Mesothelial cell of epicardium (in vitro differentiated cells): Measurements from ENCODE around the gene MYH3. TPM values are rescaled to one million over a fixed set of nuclear protein-coding genes. Genes with fewer than 3 reads are reported as not detected.
A peak's percentile ranks its signal among the peaks of the same experiment; 100 is the strongest.

Source experiments
- DNase-seq, 2 experiments: peaks; one replicate each; pipeline ENCODE4 v3.0.0; 2021; ENCODE audit warnings: low spot score in 2 of 2; ENCODE audit not compliant: unreplicated experiment in 2 of 2
- H3K27ac Mint-ChIP-seq: 2 replicates; pipeline ENCODE4 v1.8.0; 2021; ENCODE audit warnings: mixed read lengths
- H3K27me3 Mint-ChIP-seq: 2 replicates; pipeline ENCODE4 v1.8.0; 2021; ENCODE audit warnings: low read depth, mixed read lengths
- H3K36me3 Mint-ChIP-seq: 2 replicates; pipeline ENCODE4 v1.8.0; 2021; ENCODE audit warnings: mixed read lengths
- H3K4me1 Mint-ChIP-seq: 2 replicates; pipeline ENCODE4 v1.8.0; 2021; ENCODE audit warnings: mixed read lengths
- H3K4me3 Mint-ChIP-seq: 2 replicates; pipeline ENCODE4 v1.8.0; 2021; ENCODE audit warnings: mild to moderate bottlenecking, moderate library complexity, mixed read lengths
- H3K9me3 Mint-ChIP-seq: 2 replicates; pipeline ENCODE4 v1.8.0; 2021; ENCODE audit warnings: mixed read lengths
- CTCF ChIP-seq: fragments of 200-600 bp; sonication (generic); IDR thresholded peaks from one replicate; pipeline ENCODE4 v1.5.0; 2021; ENCODE audit warnings: antibody characterized with exemption; ENCODE audit not compliant: unreplicated experiment
- total RNA-seq: library from RNA; stranded (reverse); gene quantifications from 3 replicates; pipeline ENCODE4 v1.2.1, GENCODE V29; 2021

MYH3 gene
- total RNA-seq, 1 donor from 2014 or later, result 3.7 TPM

DNA sequence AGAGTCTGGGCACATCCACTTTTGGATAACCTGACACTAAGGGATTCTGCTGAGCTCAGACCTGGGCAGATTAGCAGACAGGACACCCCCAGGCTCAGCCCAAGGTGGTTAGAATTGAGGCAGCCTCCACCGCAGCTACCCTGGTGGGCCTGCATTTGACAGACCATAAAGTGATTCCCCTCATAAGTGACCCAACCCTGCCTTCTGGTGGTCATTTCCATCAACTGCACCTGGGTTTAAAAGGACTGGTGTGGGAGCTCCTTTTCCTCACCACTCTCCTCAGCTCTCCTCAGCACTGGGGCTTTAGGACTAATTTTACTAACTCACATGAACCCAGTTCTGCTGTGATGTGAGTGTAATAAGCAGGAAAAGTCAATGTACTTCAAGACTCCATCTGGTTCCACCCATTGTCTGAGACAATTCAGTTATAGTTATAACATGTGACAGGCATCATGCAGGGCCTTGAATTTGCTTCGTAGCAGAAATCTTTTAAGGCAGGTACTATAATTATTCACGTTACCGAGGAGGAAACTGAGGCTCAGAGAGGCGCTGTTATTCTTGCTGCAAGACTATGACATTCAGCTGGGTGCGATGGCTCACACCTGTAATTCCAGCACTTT is 42.5 kb downstream of the MYH3 start:
- Mint-ChIP-seq H3K27me3 (no peaks in the 10 kb centered on the region), H3K4me1 (peaks cover 14% of the 10 kb centered on the region), H3K27ac (no peak overlapping the region), H3K4me3 (no peak overlapping the region), H3K36me3 (no peaks in the 10 kb centered on the region), H3K9me3 (peaks cover 4% of the 10 kb centered on the region)
- peak; percentile 84 for TF ChIP-seq CTCF
- DNase-seq, result peak in 1 of 2 experiments; percentile 69

DNA sequence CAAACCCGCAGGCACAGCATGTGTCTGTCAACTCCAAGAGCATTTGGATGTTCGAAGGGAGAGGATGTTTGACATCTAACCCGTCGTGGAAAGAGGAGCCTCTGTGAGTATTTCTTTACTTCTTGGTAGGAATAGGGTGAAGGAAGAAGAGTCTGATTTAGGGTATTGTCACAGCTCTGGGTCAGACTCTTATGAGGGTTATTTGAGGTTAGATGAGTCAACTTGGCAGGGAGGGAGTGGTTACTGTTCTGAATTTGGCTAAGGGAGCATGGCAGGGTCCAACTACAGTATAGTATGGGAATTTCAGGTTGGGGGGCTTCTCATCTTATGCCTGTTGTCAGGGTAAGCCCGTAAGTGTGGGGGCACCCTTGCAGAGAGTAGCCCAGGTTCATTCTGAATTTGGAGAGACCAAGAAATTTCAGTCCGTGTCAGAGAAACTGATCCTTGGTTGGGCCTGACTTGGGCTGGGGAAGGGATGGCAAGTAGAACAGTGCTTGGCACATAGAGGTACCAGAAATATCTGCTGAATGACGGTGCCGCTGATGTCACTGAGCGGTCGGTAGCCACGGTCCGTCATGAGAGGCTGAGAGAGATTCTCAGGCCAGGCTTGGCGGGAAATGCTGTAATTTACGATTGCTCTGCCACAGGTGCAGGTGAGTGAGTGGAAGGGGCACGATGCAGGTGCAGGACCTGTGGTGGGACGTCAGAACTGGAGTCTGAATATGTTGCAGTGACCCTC is 43.2 kb downstream of the MYH3 start:
- peaks cover 4% of the 10 kb centered on the region for H3K9me3 Mint-ChIP-seq
- no peak overlapping the region for H3K4me3 Mint-ChIP-seq
- no peak for TF ChIP-seq CTCF
- no peak for DNase-seq
- no peaks in the 10 kb centered on the region for H3K36me3 Mint-ChIP-seq
- peaks cover 14% of the 10 kb centered on the region for H3K4me1 Mint-ChIP-seq
- H3K27me3 Mint-ChIP-seq, result no peaks in the 10 kb centered on the region
- no peak overlapping the region for H3K27ac Mint-ChIP-seq

GRCh38 chr17:10612957-10613744 is 44.0 kb downstream of the MYH3 start:
- Mint-ChIP-seq H3K9me3 (peaks cover 4% of the 10 kb centered on the region), H3K36me3 (no peaks in the 10 kb centered on the region), H3K4me3 (no peak overlapping the region), H3K4me1 (peaks cover 13% of the 10 kb centered on the region), H3K27ac (no peak overlapping the region), H3K27me3 (no peaks in the 10 kb centered on the region)
- no peak for TF ChIP-seq CTCF
- no peak for DNase-seq

- H3K27ac Mint-ChIP-seq, result no peak overlapping the region
- peaks cover 4% of the 10 kb centered on the region for H3K9me3 Mint-ChIP-seq
- H3K27me3 Mint-ChIP-seq, result no peaks in the 10 kb centered on the region
- no peak for TF ChIP-seq CTCF
- peaks cover 13% of the 10 kb centered on the region for H3K4me1 Mint-ChIP-seq
- DNase-seq, result no peak
- no peak overlapping the region for H3K4me3 Mint-ChIP-seq
- no peaks in the 10 kb centered on the region for H3K36me3 Mint-ChIP-seq
These were observed 46.2 kb downstream of the MYH3 start for GRCh38 chr17:10610884-10611283.

DNA sequence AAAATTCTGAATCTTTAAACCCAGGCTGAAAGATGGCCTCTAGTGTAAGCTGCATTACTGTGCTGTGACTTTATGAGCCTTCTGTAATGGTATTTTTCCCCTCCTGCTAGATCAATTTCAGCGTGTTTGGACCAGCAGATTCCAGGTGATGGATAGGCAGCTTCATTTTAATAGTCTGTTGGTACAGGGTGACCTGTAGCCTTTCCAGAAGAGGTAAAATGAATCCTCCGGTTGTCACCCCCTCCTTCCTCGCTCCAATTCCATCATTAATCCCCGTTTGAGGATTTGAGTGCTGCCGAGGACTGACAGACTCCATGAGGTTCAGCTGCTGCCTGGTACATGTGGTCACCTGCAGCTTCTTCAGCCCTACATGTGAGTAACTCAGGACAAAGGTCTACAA is 48.9 kb downstream of the MYH3 start:
- Mint-ChIP-seq H3K4me1 (peaks cover 7% of the 10 kb centered on the region), H3K9me3 (peaks cover 4% of the 10 kb centered on the region), H3K4me3 (no peak overlapping the region), H3K27ac (no peak overlapping the region), H3K27me3 (peaks cover 7% of the 10 kb centered on the region), H3K36me3 (no peaks in the 10 kb centered on the region)
- no peak for DNase-seq
- no peak for TF ChIP-seq CTCF
